Coronary artery (tissue), 2 donors: ENCODE measurements around the gene COL9A1.

ENCODE experiments used
- DNase-seq: peaks from one replicate; pipeline ENCODE4 v3.0.0-alpha.2; 2017; ENCODE audit warnings: low spot score
- H3K27ac ChIP-seq, 2 donors: fragments of 200-600 bp; sonication (generic); one replicate each; pipeline ENCODE4 v1.5.1; 2016 to 2019
- H3K4me3 ChIP-seq: fragments of 200-600 bp; sonication (generic); 2 replicates; pipeline ENCODE4 v1.5.1; 2016; ENCODE audit warnings: mild to moderate bottlenecking, moderate library complexity
- TF ChIP-seq, protein P1 (sequence below): fragments of 200-600 bp; sonication (generic); IDR thresholded peaks from one replicate; pipeline ENCODE4 v1.5.1; 2019; ENCODE audit warnings: antibody characterized with exemption

The COL9A1 gene

DNA sequence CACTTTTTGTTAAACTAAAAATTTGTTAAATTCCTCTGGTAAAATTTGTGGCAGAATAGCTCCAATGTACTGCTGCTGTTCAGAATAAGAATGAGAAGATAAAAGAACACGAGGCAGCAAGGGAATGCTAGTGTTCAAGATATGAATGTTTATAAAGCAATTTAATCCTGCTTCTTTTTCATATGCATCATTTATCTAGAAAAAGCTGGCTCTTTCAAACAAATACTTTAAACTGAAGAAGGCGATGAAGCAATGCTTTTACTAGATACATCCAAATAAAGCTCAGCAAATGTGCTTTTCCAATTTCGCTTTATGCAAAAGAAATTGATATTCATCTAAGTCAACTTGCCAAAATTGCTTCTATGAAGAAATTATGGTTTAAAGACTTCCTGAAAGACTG lies 66.5 kb downstream of the COL9A1 start:
- no peak for DNase-seq
- Histone ChIP-seq H3K27ac (no peak overlapping the region), H3K4me3 (no peak overlapping the region)
- TF ChIP-seq, protein P1, sequence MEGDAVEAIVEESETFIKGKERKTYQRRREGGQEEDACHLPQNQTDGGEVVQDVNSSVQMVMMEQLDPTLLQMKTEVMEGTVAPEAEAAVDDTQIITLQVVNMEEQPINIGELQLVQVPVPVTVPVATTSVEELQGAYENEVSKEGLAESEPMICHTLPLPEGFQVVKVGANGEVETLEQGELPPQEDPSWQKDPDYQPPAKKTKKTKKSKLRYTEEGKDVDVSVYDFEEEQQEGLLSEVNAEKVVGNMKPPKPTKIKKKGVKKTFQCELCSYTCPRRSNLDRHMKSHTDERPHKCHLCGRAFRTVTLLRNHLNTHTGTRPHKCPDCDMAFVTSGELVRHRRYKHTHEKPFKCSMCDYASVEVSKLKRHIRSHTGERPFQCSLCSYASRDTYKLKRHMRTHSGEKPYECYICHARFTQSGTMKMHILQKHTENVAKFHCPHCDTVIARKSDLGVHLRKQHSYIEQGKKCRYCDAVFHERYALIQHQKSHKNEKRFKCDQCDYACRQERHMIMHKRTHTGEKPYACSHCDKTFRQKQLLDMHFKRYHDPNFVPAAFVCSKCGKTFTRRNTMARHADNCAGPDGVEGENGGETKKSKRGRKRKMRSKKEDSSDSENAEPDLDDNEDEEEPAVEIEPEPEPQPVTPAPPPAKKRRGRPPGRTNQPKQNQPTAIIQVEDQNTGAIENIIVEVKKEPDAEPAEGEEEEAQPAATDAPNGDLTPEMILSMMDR: no peak

DNA sequence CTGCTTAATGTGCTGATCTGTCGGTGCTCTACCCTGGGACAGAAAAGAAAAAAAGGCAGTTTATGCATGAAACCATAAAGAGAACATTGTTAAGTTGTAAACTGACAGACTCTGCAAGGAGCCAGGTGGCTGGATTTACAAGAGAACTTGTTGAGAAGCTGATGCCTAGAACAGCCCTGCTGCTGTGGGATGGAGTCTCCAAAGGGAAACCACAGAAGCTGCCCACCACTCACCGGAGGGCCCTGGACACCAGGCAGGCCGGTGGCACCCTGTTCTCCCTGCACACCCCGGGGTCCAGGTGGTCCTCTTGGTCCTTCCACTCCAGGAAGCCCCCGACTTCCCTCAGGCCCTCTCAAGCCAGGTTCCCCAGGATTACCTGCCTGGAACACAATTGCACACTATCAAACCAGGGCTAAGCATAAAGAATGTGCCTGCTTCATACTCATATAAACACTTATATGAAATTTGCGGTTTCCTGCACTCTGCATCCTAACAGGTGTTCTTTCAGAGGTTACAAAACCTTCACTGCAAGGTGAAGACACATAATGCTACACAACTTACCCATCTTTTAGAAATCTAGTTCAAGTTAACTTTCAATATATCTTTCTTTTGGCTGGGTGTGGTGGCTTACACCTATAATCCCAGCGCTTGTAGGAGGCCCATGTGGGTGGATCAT lies 68.2 kb downstream of the COL9A1 start:
- Histone ChIP-seq H3K27ac (no peak overlapping the region), H3K4me3 (no peak overlapping the region)
- DNase-seq: no peak
- TF ChIP-seq, protein P1: no peak

DNA sequence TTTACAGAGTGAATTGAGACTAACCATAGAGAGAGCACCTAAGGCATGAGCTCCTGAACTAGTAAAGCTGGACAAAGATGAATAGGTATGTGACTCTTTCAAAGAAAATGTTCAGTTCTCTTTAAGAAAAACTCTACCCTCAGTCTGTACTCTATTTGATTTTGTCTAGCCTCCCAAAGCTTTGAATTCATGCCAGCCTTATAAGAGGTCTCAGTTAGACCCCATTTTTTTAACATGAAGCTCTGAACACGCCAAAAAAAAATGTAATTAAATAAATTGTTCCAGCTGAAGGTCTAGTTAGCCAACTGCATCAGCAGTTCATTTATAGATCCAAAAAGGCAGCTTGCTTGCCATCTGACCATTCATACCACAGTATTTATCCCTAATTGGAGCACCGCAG lies 71.6 kb downstream of the COL9A1 start:
- no peak overlapping the region for H3K27ac ChIP-seq
- DNase-seq: no peak

DNA sequence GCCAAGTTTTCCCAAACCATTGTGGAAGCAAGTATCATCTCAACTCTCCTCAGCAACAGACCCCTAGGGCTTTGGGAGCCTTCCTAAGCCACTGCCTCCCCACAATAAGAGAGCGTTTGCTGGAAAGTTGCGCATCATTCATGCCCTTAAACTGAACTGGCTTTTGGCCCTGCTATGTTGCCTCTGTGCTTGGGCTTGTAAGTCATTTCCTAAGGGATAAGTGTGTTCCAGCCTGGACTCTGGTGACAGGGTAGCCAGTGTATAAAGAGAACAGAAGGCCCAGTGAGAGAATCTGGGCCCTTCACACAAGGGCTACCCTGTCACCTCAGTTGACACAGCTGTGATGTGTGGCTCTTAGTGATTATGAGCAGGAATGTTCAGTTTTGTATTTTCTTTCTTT lies 77.8 kb downstream of the COL9A1 start:
- Histone ChIP-seq H3K4me3 (no peak overlapping the region), H3K27ac (no peak overlapping the region)
- DNase-seq: no peak
- TF ChIP-seq, protein P1: no peak

More for the DNA sequence above, 71.6 kb downstream of the COL9A1 start:
- TF ChIP-seq, protein P1: no peak
- H3K4me3 ChIP-seq: no peak overlapping the region

DNA sequence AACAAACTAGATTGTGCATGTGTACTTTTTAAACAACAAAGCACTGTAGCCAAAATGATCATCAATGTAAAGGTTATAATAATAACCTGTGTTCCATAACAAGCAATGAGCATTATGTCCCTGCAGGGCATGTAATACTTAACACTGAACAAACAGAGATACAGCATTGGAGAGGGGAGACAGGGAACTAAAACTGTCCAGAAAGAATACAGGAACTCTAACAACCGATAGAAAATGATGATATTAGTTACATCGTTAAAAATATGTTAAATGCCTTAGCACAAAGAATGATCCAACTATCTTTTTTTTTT lies 80.5 kb downstream of the COL9A1 start:
- DNase-seq: no peak
- H3K27ac ChIP-seq: no peak overlapping the region
- TF ChIP-seq, protein P1: no peak
- H3K4me3 ChIP-seq: no peak overlapping the region

DNA sequence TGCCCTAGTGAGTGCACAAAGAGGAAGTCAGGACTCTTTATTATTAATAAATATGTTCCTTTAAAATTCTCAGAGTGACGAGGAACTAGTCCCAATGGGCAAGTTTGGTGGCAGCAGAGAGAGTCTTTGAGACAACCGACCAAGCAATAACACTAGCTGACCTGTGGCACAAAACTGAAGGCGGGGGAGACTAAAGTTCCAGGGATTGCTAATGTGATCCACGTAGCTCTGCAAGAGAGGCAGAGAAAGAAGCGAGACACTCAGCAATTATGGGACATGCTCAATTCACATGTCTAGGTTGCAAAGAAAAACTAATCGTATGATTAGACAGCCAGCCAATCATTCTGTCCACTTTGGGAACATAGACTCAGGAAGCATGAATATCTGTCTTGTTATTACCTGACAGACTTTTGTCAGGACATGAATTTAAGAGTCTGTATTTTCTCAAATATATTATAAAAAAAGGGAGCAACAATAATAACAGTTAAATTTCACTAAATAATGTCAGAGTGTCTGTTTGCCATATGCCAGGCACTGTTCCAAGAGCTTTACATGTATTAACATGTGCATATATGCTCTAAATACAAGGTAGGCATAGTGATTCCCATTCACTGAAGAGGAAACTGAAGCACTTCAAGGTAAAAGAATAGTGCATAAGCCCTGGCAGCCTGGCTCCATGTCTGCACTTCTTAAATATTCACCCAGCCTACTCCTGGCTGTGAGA lies 81.0 kb downstream of the COL9A1 start:
- DNase-seq: no peak
- Histone ChIP-seq H3K27ac (no peak overlapping the region), H3K4me3 (no peak overlapping the region)
- TF ChIP-seq, protein P1: no peak
